ENCODE measurements around the gene RAB7A. TPM values are rescaled to one million over a fixed set of nuclear protein-coding genes. Genes with fewer than 3 reads are reported as not detected.

RAB7A gene
- total RNA-seq, 1 donor from 2014 or later, result 278 TPM

DNA sequence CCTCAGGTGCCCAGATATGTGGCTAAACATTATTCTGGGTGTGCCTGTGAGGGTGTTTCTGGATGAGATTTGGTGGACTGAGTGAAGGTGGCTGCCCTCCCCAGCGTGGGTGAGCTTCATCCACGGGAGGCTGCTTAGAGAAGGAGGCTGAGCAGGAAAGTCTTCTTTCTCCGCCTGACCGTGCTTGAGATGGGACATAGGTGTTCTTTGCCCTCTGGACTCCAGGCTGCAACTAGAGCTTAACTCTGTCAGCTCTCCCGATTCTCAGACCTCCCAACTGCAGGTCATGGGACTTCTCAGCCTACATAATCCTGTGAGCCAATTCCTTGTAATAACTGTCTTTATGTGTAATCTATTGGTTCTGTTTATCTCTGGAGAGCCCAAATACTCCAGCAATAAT lies 34.1 kb downstream of the RAB7A start:
- H3K36me3 ChIP-seq, result no peaks in the 10 kb centered on the region
- peaks cover 52% of the 10 kb centered on the region for H3K4me1 ChIP-seq
- no peaks in the 10 kb centered on the region for H3K27me3 ChIP-seq (ENCODE audit: low read depth)
- ATAC-seq (peak in 1 of 2 donors; percentile 5), DNase-seq (no peak)
- H3K27ac ChIP-seq, result peak overlapping the region; percentile 72
- TF ChIP-seq, protein P1, sequence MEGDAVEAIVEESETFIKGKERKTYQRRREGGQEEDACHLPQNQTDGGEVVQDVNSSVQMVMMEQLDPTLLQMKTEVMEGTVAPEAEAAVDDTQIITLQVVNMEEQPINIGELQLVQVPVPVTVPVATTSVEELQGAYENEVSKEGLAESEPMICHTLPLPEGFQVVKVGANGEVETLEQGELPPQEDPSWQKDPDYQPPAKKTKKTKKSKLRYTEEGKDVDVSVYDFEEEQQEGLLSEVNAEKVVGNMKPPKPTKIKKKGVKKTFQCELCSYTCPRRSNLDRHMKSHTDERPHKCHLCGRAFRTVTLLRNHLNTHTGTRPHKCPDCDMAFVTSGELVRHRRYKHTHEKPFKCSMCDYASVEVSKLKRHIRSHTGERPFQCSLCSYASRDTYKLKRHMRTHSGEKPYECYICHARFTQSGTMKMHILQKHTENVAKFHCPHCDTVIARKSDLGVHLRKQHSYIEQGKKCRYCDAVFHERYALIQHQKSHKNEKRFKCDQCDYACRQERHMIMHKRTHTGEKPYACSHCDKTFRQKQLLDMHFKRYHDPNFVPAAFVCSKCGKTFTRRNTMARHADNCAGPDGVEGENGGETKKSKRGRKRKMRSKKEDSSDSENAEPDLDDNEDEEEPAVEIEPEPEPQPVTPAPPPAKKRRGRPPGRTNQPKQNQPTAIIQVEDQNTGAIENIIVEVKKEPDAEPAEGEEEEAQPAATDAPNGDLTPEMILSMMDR (IDR thresholded peaks at IDR 0.05), result no peak
- no peaks in the 10 kb centered on the region for H3K9me3 ChIP-seq
- H3K4me3 ChIP-seq, result no peak overlapping the region
- intact Hi-C loops (cut with DNase I), result no loop called here

DNA sequence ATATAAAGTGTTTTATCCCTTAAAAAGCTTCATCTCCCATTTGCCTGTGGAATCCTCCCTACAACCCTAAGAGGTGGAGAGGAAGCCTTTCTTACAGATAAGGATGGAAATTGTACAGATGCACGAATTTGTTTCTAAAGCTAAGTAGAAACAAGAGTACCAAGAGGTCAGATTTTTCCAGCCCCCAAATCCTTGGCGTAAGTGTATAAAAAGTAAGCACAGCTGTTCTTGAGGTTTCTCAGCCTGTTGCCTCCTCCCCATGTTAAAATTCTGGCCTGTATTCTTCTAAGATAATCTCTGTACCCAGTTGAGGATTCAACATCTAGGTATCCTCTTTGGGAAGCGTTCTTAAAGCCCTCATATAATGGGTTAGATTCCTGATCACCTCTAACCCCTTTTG lies 34.9 kb downstream of the RAB7A start:
- ATAC-seq (no peak), DNase-seq (no peak)
- Histone ChIP-seq H3K27me3 (ENCODE audit: low read depth) (no peaks in the 10 kb centered on the region), H3K27ac (no peak overlapping the region), H3K4me3 (no peak overlapping the region), H3K4me1 (peaks cover 52% of the 10 kb centered on the region), H3K36me3 (no peaks in the 10 kb centered on the region), H3K9me3 (no peaks in the 10 kb centered on the region)
- TF ChIP-seq, protein P1 (IDR thresholded peaks at IDR 0.05), result no peak
- intact Hi-C loops (cut with DNase I), result no loop called here

DNA sequence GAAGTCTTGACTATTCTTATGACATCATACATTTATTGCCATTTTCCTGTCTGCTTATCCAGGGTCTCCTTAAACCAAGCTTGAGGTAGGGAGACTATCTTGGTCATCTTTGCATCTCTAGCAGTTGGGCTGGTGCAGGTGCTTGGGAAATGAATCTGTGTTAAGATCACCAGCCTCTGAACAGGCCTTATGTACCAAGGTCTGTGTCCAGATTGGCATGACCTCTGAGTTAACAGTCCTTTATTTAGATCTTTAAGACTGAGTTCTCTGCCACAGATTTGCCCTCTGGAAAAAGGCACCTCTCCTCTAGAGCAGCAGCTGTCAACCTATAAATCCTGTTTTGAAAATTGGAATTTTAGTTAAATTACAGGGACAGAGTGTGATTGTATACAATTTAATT lies 35.4 kb downstream of the RAB7A start:
- TF ChIP-seq, protein P1 (IDR thresholded peaks at IDR 0.05), result no peak
- no peaks in the 10 kb centered on the region for H3K9me3 ChIP-seq
- peaks cover 52% of the 10 kb centered on the region for H3K4me1 ChIP-seq
- ATAC-seq, result no peak
- DNase-seq, result no peak
- H3K27me3 ChIP-seq (ENCODE audit: low read depth), result no peaks in the 10 kb centered on the region
- H3K27ac ChIP-seq, result no peak overlapping the region
- no peak overlapping the region for H3K4me3 ChIP-seq
- no peaks in the 10 kb centered on the region for H3K36me3 ChIP-seq
- intact Hi-C loops (cut with DNase I), result no loop called here

DNA sequence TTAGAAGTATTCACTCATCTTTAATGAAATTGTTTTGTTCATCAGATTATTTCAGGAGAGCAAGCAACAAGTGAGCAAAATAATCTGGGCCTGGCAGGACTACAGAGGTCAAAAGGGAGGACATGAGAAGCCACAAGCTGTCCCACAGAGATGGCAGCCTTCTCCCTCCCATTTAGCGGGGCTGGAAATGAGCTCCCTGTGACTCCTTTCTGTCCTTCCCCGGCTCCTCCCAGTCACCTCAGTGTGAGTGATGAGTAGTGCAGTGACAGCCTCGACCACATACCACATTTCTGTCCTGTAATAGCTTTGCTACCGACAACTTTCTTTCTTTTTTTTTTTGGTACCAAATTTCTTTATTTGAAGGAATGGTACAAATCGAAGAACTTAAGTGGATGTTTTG lies 38.0 kb downstream of the RAB7A start:
- peaks cover 60% of the 10 kb centered on the region for H3K4me1 ChIP-seq
- H3K27me3 ChIP-seq (ENCODE audit: low read depth), result no peaks in the 10 kb centered on the region
- no peaks in the 10 kb centered on the region for H3K9me3 ChIP-seq
- H3K27ac ChIP-seq, result no peak overlapping the region
- DNase-seq (no peak), ATAC-seq (no peak)
- no peaks in the 10 kb centered on the region for H3K36me3 ChIP-seq
- TF ChIP-seq, protein P1 (IDR thresholded peaks at IDR 0.05), result no peak
- intact Hi-C loops (cut with DNase I), result no loop called here
- no peak overlapping the region for H3K4me3 ChIP-seq

DNA sequence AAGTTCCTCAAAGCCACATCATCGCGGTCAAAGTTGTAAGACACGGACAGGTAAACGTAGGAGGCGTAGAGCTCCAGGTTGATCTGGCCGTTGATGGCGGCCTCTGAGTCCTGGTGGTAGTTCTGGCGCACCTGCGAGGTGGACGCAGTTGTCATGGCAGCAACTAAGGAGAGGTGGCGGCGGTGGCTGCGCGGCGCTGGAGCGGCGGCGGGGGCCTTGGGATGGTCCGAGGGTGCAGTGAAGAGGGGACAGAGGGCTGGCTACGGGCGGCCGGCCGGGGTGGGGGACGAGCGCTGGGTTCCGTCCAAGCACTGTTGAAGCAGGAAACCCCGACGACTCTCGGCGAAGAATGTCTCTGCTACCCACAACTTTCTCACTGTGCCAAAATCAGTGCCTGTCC lies 38.9 kb downstream of the RAB7A start:
- Histone ChIP-seq H3K9me3 (no peaks in the 10 kb centered on the region), H3K4me1 (peaks cover 61% of the 10 kb centered on the region), H3K27me3 (ENCODE audit: low read depth) (no peaks in the 10 kb centered on the region), H3K27ac (no peak overlapping the region), H3K36me3 (no peaks in the 10 kb centered on the region), H3K4me3 (no peak overlapping the region)
- ATAC-seq, result no peak
- TF ChIP-seq, protein P1 (IDR thresholded peaks at IDR 0.05), result no peak
- intact Hi-C loops (cut with DNase I), result no loop called here
- no peak for DNase-seq

All from lower lobe of right lung (tissue), 2 donors.